Stimulated activated CD8-positive, alpha-beta memory T cell treated with anti-CD3 and anti-CD28 coated beads, Interleukin-4, amount 100 ng/mL, for 4 hours (primary cell): ENCODE data around the gene MFNG.

ENCODE experiments used
- DNase-seq, 2 donors: peaks; one replicate each; pipeline ENCODE4 v3.0.0-alpha.2; 2020; ENCODE audit warnings: low read depth in 2 of 2, low spot score in 1 of 2

The MFNG gene

GRCh38 chr22:37496651-37497050 lies 10.5 kb upstream of the MFNG start:
- no peak for DNase-seq

- DNase-seq, result no peak
Observed at GRCh38 chr22:37493979-37494378, 7.8 kb upstream of the MFNG start.

- DNase-seq, result peak in 1 of 2 donors; percentile 10
Observed at GRCh38 chr22:37492428-37493344, 6.5 kb upstream of the MFNG start.

GRCh38 chr22:37491559-37492427 lies 5.6 kb upstream of the MFNG start:
- DNase-seq, result no peak

- DNase-seq, result no peak
Observed at GRCh38 chr22:37491106-37491505, 4.9 kb upstream of the MFNG start.

GRCh38 chr22:37489983-37490382 lies 3.8 kb upstream of the MFNG start:
- DNase-seq, result no peak

GRCh38 chr22:37488337-37489135 lies 2.4 kb upstream of the MFNG start:
- no peak for DNase-seq

- no peak for DNase-seq
Observed at GRCh38 chr22:37487571-37487970, 1.4 kb upstream of the MFNG start.

GRCh38 chr22:37487129-37487528 lies 945 bp upstream of the MFNG start:
- no peak for DNase-seq

- DNase-seq, result no peak
Observed at GRCh38 chr22:37485395-37486223, 575 bp downstream of the MFNG start.

GRCh38 chr22:37484480-37485394 lies 1.4 kb downstream of the MFNG start:
- DNase-seq, result peak; percentile 38 to 55

GRCh38 chr22:37483050-37483449 lies 3.1 kb downstream of the MFNG start:
- DNase-seq, result no peak

GRCh38 chr22:37482244-37482643 lies 3.9 kb downstream of the MFNG start:
- no peak for DNase-seq

- DNase-seq, result no peak
Observed at GRCh38 chr22:37481347-37481907, 4.8 kb downstream of the MFNG start.

GRCh38 chr22:37480387-37481346 lies 5.5 kb downstream of the MFNG start:
- DNase-seq, result no peak

GRCh38 chr22:37479196-37479595 lies 7.0 kb downstream of the MFNG start:
- no peak for DNase-seq

GRCh38 chr22:37476389-37477329 lies 9.5 kb downstream of the MFNG start:
- no peak for DNase-seq
